Measurements from ENCODE around the gene DGKI.
A peak's percentile ranks its signal among the peaks of the same experiment; 100 is the strongest.

The DGKI gene

DNA sequence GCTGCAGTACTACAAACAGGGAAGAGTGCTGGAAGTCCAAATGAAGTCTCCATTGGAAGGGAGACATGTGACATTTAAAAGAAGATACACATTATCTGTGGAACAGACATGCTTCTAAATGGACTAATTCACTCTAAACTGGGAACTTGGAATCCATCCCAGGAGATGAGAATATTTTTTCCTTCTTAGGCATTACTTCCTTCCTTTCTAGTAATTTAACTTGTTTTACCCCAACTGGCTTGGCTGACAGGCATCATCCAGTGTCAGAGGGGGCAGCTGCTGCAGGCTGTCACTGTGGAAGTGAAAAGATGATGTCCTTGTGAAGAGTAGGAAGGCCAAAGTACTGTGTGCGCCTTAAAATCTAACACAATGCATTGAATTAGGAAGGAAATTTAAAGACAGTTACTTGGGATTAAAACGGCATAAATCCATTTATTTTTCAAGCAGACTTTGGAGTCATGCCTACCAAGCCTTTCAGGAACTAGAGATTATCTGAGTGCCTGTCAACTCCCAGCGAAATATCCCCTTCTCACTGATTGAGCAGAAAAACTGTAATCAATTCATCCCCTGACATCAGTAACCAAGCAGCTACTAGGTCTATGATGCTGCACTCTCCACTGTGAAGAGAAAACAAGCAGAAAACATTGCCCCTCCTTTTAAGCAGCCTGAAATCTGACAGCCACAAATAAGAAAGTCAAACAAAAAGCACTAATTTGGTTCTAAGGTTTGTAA lies 161.2 kb downstream of the DGKI start:
- no peak for DNase-seq (ENCODE audit: low spot score)

DNA sequence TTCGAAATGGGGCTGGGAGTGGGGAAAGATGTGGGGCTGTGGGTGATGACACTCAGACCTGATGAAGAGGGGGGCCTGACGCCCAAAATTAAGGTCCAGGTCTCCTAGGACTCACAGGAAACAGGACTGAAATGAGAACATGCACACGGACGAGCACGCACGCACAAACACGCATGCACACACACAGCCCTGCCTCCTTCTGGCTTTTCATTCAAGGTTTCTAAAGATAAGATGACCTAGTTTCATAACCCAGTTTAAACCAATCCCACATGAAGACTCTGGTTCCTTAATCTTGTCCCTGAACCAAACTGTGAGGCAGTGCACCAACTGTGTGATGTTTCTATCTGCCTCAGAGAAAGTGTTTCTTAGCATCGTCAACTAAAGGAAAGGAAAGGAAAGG lies 162.0 kb downstream of the DGKI start:
- DNase-seq (ENCODE audit: low spot score) = no peak

DNA sequence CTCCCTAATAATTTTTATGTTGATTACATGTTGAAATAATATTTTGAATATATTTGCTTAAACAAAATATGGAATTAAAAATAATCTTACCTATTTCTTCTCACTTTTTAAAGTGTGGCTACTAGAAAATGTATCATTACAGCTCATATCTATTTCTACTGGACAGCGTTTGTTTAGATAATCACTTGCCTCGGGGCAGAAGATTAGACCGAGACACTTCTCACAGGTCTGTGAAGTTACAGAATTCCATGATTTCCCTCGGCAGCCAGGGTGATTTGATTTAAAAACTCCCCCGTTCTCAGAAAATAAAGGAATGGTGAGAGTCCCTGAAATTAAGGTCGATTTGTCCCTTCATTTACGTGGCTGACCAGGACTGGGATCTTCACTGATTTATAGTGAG lies 162.5 kb downstream of the DGKI start:
- DNase-seq (ENCODE audit: low spot score) = no peak

DNA sequence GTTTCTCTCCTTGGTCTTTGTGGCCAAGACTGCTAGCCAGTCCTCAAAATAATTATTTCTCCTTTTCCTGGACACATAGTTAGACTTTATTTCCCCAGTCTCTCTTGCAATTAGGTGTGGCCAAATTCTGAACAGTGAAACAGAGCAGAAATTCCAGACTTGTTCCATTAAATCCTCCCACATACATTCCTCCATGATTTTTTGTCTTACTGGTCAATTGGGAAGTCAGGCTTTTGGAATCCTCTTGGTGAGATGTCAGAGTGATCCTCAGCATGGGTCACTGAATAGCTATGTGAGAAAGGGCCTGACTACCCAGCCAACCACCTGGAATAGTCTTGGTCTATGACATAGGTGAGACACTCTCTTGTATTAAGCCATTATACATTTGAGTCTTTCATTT lies 164.2 kb downstream of the DGKI start:
- DNase-seq (ENCODE audit: low spot score) = peak; percentile 52

DNA sequence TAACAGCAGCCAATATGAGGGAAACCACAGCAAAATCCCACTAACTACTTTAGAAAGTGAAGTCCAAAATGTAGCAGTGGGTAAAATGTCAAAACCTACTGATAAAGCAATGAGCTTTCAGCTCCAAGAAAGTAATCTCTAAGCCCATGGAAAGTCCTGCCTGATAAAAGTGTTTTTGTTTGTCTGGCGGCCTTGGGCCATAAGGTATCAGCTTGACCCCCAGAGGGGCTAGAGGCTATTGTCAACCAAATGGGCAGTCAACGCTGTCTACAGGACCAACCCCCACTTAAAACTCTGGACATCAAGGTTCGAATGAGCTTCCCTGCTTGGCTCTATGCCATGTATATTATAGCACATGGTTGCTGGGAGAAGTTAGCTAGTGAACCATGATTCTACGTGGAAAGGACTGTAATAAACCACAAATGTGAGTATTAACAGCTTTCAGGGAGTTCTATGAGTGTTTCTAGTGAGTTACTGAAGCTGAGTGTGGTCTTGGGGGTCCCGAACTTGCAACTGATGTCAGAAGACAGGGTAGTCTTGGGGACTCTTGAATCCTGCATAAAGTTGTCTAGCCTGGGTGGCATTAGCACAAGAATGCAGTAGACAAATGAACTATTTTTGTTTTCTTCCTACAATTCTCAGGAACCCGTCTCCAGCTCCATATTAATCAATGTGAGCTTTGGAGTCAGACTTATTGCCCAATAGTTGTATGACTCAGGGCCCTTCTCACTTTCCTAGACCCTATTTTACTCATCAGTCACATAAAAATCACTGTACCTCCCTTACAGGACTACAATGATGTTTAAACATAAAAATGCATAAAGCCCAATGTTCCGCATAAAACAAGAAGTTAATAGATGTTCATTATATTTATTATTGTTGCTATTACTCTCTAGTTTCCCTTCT lies 164.9 kb downstream of the DGKI start:
- peak; percentile 55 for DNase-seq (ENCODE audit: low spot score)

DNA sequence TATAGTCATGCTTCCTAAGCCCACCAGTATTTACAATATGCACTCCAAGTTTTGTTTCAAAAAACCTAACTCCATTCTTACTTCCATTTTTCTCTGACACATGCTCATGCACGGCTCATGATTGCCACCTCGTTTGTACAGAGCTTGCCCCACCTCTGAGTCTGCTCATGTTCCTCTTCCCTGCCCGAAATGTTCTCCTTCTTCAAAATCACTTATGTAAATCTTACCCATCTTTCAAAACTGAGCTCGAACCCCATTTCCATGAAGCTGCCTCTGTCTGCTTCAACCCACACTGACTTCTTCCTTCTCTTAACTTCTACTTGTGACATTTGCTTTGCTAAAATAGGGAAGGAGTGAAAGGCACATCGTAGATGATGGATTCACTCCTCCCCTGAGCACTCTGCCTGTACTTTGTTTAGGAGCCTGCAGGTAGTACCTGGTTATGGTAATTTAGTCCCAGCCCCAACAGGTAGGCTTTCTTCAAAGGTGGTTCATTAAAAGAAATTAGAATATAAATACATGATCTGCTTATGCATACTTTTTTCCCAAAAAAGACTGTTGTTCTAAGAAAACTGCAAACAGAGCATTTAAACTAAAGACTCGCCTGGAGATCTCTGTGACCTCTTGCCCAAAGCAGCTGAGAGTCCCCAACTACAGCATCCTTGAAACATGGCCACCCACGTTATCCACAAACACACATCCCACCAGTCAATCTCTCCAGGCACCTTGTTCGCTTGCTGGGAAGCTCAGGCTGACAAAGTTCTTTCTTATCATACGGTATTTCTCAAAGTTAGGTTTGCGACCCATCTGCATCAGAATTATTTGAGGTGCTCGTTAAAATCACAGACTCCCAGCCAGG lies 172.0 kb downstream of the DGKI start:
- no peak for DNase-seq (ENCODE audit: low spot score)

DNA sequence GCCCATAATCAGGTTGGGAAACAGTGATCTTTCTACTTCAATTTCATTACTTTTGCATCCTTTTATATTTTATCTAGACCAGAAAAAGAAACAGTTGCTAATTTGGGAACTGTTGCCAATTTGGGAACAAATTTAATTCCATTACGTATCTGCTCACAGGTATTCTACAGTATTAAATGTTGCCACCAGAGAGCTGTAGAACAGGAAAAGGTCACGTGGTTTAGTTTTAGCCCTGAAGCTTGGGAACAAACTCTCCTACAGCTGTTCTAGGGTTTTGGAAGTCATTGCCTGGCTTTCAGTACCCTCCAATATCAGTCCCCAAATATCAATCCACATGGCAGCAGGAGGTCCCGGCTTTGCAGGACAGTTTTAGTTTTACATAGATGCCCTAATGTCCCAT lies 172.7 kb downstream of the DGKI start:
- no peak for DNase-seq (ENCODE audit: low spot score)

DNA sequence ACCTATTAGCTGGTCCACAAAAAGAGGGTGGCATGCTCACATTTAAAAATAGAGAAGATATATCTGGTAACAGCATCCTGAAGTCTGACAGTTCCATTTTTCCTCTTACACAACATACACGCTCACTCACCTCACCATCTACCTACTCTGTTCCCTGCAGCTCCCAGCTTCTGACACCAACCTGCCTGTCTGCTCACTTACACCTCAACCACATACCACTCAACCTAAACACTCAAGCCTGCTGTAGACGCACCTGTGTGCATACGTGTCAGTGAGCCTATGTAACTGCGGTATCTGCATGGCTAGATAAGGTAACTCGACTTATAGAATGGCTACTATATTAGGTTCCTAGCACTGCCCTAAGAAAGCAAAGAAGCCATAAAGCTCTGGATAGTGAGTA lies 174.9 kb downstream of the DGKI start:
- DNase-seq (ENCODE audit: low spot score) = no peak

DNA sequence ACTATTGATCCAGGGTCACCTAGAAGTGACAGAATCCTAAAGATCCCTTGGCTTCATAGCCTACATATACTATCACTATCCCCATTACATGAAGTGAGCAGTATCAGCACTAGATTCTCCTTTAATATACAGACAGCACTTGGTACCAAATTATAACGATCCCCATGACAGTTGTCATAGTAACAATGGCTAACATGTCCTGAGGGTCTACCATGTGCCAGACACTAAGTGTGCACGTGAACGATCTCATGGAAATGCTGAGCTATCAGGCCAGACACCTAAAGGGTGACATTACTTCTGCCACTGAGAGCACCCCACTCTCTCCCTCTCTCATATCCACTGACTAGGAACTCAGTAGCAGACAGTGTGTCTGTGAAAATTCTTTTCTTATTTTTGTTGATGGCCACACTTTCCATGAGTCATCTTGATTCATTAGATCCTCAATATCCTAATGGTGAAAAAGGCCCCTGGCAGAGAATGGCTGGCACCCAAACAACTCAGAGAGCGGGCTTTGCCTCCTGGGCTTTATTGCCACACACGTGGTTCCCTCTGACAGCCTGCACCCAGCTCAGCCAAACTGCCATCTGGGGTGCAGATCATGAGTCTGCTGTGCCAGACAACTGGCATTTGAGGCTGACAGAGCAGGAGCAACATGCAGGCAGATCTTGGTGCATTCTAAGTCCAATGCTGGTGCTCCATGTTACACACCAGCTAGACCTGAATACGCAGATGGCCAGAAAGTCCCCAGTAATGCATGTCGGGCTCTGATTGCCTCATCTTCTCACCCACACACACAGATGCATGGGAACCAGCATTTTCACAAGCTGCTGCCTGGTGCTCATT lies 176.3 kb downstream of the DGKI start:
- DNase-seq (ENCODE audit: low spot score) = no peak

DNA sequence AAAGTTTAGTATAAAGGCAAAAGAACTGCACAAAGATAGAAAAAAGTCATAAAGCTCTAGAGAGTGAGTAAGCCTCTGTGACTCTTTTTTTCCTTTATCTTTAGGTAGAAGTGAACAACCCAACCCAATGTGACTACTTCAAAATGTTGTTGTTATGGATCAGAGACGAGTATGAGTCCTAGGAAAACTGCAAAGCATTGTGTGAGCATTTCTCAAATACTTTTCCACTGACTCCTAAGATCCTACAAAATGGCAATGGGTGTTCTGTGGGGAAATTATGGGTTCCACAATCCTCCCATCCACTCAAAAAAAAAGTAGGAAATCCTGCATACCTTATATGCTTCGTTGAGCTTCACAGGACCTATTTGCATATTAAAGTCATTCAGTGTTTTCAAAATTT lies 177.1 kb downstream of the DGKI start:
- DNase-seq (ENCODE audit: low spot score) = no peak

DNA sequence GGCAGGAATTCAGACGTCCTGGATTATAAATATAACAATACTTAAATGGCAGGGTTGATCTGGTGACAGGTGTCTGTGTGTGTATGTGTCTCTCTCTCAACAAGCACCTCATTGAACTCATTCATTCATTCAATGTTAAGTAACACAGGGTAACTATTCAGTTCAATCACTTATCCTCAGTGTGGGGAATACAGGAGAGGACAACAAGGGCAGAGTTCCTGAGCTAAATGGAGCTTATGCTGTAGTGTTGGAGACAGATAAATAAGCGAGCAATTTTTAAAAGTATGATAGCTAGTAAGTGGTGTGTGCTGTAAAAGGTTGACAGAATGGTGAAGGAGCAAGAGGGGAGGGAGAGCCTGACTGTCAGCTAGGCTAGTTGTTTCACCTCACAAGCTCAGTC lies 178.4 kb downstream of the DGKI start:
- no peak for DNase-seq (ENCODE audit: low spot score)

DNA sequence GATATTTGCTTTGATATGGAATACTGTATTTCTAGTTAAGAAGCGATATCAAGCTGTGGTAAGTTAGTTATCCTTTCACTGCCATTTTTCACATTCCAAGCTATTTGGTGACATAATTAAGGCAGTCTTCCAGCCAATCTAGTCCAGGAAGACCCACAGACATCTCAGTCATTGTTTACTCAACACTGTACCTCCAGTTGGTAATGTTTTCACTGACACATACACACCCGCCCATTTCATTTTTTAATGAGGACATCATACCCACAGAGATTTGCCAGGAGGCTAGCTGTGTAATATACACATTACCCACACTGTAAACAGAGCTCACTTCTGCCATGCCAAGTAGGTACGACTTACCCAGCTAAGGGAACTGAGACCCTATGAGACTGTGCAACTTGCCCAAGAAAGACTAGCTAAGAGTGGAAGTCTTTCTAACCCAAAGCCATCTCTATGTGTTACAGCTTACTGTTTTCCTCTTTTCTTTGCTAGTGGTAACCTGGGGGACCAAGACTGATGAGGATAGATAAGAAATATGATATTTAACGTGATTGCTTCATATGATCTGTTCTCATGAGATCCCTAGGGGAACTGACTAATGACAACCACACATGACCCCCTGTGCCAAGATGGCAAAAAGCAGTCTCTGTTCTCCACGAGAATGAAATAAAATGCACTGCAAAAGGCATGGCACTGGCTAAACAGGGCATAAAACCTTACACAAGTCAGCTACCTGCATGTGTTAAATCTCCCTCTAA lies 179.0 kb downstream of the DGKI start:
- DNase-seq (ENCODE audit: low spot score) = peak; percentile 72

DNA sequence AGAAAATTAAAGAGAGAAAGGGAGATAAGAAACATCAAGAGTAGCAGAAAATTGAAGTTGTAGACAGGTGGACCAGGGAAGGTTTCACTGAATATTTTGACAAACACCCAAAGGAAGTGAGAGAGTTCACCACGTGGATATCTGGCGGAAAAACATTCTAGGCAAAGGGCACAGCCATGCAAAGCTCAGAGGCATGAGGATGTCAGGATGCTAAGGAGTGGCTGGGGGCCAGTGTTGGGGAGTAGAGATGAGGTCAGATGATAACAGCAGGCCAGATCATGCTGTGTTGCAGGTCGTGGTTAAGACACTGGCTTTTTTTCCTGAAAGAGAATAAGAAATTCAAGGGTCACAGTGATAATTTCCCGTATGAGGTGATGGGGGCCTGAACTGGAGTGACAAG lies 181.9 kb downstream of the DGKI start:
- DNase-seq (ENCODE audit: low spot score) = no peak

DNA sequence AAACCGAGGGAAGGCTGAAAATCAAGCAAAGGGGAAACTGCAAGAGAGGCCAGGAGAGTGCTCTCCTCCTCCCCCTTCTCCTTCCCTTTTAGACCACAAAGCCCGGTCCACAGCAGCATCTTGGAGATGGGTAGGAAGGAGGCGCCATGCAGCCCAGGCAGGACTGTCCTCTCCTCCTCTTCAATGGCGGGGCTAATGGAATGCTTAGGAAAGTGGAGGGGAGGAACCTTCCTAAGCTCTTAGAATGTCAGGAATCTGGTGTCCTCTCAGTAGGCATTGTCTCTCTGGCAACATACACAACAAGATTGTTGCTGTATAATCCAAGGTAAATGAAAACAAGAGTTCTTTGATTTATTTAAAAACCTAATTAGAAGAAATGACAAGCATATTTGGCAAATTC lies 185.1 kb downstream of the DGKI start:
- no peak for DNase-seq (ENCODE audit: low spot score)

DNA sequence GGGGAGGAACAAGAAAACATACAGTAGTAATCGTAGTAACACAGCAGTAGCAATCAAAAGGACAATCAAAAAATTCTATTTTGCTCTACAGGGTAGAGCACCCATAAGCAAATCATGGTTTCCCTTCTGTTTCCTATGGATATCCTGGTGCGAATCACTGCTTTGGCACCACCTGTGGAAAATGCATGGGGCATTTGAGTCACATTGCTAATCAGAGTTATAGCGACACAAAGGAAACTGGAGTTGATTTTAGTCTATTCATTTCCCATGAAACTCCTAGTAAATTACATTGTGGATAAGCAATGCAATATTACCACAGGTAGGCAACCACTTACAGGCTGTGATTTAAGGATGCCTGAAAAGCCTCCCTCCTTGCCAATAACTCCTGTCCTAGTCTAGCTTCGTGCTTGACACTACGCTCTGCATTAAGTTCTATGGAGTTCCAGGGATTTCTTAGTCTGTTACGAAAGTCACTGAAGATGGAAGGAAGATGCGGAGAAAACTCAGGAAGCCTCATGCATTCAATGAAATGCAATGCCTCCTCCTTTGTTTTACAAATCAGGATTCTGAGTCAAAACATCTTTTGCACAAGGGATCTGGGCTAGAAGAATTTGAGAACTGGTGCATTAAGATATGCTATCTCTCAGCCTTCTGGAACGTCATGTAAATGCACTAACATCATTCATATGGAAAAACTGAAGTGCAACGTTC lies 188.4 kb downstream of the DGKI start:
- no peak for DNase-seq (ENCODE audit: low spot score)

DNA sequence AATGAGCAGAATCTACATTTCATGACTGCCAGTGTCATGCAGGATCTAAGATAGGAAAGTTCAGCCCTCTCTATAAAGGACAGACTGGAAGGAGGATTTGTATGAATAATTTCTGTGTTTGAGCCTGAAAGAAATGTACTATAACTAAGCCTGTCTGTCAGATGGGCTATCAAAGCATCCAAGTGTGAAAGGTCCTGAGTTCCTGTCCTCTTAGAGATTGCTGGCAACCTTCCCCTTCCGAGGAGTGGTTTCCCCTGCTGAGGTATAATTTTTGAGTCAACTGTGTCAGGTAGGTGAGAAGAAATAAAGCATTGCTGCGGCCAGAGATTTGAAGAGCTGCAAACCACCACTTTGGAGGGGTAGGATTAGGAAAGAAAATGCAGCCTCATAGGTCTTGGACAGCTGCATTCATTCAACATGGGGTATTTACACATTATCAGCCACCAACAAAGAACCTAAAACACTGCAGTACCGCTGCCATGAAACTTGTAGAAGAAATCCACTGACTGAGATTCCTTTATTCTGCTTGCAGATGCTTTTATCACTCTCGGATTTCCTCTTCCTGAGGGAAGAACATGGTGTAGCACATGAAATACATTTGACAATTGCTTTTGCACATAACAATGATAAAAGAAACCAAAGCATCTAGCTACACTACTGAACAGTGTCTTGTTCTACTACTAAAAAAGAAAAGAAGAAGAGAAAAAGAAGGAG lies 189.1 kb downstream of the DGKI start:
- DNase-seq (ENCODE audit: low spot score) = no peak

DNA sequence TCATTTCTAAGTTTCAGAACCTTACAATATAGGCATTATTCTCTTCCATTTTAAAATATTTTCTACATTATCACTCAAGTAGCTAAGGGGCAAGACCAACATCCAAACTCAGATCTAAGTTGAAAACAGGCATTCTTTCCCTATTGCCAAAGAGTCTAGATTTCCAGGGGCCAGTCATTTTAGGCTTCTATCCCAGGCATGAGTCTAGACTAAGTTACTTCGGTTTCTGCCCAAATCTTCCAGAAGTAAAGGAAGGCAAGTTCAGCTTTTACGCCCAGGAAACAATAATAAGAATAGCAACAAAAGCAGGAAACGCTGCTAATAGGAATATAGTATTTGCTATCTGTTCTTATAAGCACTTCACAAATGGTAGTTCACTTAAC lies 189.9 kb downstream of the DGKI start:
- DNase-seq (ENCODE audit: low spot score) = no peak

DNA sequence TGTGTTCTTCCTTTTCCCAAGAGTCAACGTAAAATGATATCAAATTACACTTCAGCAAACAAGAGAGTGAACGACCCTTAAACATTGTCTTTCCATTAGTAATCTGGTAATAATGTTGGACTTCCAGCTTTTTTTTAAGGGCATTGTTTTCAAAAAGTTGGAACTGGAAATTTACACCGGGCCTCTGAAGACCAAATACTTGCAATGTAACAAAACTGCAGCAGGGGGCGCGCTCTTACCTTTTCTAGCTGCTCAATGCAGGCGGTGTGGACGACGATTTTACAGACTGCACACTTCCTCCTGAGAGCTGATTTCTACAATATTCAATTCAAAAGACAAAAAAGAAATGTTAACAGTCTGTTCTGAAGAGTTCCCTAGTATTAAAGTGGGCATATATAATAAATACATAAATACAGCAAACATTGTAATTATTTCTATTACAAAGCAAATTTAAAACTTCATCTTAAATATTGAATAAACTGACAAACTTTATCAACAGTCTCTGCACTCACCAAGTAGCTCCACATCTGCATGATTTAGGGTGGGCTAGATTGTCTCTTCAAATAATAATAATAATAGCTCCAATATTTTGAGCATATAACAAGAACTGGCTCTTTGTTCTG lies 190.4 kb downstream of the DGKI start:
- DNase-seq (ENCODE audit: low spot score) = peak; percentile 59

DNA sequence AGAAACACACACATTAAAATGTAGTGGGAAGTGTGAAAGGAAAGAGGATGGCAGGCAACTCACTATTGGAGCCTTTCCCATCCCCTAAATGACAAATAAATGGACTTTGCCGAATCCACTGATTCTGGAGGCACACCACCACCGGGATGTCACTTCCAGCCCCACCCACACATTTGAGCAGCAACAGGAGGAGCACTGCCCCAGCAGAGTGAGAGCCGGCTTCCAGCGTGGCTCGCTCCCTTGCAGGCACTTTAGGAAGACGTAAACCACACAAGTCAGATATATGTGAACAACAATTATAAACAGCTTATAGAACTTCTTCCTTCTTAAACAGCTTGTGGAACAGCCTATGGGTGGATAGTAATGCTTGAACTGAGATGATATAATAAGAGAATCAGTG lies 191.0 kb downstream of the DGKI start:
- no peak for DNase-seq (ENCODE audit: low spot score)

Data from hepatic stellate cell (primary cell).